ENCODE results near the gene DNAJB13.

Gene DNAJB13

DNA sequence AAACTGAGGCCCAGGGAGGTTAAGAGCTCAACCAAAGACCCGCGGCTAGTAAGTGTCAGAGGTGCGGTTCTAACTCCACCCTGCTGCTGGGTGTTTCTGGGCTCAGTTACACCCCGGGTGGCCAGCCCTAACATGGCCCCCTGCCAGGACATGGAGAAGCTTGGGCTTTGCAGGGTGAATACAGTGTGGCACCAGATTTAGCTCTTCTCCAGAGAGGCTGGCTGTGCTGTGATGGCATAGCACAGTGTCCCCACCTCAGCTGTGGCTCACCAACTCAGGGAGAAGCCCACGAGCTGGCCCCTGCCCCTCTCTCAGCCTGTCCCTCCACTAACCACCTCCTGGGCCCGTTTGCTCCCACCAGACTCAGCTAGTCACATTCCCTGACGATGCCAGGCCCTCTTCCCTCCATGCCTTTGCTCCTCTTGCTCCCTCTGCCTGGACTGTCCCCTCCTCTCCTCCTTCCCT, 51.0 kb downstream of the DNAJB13 start:
- DNase-seq, result no peak

- DNase-seq, result no peak
Observed at GRCh38 chr11:74002832-74003231, 52.0 kb downstream of the DNAJB13 start.

DNA sequence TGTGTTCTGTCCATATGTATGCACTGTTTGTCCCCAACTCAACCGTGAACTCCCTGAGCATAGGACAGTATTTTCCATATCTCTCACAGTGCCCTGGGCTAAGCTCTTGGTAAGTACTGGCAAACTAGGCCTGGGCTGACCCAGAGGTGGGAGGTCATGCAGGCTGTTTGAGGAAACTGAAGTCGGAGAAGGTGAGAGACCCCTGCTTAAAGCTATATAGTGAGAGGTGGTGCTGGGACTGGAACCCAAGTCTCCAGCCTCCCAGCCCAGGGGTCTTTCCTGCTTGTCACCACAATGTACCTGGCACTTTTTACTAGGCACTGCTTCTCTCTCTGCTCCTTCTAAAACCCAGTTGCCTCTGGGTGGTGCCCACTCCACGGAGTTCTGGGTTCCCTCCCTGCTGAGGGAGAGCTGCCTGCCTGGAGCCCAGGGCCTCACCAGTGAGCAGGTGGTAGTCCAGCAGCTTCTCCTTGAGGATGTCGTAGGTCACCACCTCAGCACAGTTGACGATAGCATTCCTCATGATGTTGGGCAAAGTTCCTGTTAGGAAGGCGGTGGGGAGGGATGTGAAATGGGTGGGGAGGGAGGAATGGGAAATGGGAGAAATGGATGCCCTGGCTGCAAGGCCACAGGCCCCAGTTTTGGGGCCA, 53.3 kb downstream of the DNAJB13 start:
- no peak for DNase-seq

- no peak for DNase-seq
Observed at GRCh38 chr11:74004759-74005615, 54.2 kb downstream of the DNAJB13 start.

DNA sequence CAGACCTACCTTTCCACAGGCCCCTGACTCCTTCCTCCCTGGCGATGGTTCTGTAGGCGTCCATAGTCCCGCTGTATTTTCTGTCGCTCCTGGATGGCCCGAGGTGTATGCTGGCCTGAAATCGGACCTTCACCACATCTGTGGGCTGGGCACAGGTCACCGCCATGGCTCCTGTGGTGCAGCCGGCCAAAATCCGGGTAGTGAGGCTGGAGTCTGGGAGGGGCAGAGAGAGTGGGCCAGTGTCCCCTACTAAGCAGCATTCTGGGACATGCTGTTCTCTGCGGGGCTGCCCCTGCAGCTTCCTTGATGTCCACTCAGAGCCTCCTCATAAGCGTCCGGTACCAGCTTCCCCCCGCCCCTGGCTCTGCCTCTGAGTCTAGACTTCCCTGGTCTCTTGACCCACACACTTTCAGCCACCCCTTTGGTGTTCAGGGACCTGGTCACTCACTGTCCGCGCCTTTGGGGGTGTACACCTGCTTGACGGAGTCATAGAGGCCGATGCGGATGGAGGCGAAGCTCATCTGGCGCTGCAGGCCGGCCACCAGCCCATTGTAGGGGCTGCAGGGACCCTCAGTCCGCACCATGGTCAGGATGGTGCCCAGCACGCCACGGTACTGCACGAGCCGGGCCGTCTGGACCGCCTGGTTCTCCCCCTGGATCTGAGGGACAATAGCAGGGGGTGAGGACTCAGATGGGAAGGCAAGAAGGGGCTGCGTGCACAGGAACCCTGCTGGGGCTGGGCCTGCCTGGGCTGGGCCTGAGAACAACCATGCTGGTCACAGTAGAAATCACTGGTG, 55.1 kb downstream of the DNAJB13 start:
- DNase-seq, result no peak

- no peak for DNase-seq
Observed at GRCh38 chr11:74006743-74007304, 56.0 kb downstream of the DNAJB13 start.

GRCh38 chr11:74007691-74008372, 57.0 kb downstream of the DNAJB13 start:
- DNase-seq, result no peak

GRCh38 chr11:74008373-74009229, 57.8 kb downstream of the DNAJB13 start, which contains the start of gene UCP3:
Gene UCP3, minus strand, starts transcription at chr11:74009085. Its CDS starts 2,043 bp downstream, at chr11:74007042.
- no peak for DNase-seq

DNA sequence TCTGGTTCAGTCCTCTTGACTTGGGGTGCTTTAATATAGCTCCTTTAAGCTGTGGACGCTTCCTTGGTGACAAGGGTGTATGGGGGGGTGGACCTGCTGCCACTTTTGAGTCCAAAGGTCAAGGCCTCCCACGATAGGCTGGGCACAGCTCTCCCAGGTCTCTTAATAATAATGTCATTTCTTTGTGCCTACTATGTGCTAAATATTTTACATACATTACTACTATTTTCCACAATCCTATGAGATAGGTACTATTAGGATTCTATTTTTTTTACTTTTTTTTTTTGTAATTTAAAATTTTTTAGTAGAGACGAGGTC, 58.4 kb downstream of the DNAJB13 start:
- no peak for DNase-seq

GRCh38 chr11:74009675-74010305, 59.0 kb downstream of the DNAJB13 start:
- DNase-seq, result no peak

- DNase-seq, result no peak
Observed at GRCh38 chr11:74010306-74011300, 59.8 kb downstream of the DNAJB13 start.

GRCh38 chr11:74011360-74012073, 60.7 kb downstream of the DNAJB13 start:
- DNase-seq, result no peak

DNA sequence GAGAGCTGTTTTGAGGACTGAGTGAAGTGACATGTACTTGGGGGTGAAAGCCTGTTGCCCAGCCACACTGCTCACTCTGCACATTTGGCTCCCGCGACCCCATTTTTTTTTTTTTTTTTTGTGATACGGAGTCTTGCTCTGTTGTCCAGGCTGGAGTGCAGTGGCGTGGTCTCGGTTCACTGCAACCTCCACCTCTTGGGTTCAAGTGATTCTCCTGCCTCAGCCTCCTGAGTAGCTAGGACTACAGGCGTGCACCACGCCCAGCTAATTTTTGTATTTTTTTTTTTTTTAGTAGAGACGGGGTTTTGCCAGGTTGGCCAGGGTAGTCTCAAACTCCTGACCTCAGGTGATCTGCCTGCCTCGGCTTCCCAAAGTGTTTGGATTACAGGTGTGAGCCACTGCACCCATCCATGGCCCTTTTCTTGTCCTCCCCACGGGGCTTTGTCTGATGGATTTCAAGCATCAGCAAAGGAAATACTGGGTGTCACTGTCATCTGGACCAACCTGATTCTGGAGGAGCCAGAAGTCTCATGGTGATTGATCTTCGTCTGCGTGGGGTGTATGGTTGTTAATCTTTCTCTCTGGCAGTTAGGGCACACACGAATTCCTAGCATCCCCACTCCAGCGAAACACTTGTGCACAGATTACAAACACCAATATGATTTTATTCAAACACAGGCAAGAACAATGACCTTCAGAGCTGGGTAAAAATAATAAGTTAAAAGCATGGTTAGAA, 61.4 kb downstream of the DNAJB13 start:
- no peak for DNase-seq

DNA sequence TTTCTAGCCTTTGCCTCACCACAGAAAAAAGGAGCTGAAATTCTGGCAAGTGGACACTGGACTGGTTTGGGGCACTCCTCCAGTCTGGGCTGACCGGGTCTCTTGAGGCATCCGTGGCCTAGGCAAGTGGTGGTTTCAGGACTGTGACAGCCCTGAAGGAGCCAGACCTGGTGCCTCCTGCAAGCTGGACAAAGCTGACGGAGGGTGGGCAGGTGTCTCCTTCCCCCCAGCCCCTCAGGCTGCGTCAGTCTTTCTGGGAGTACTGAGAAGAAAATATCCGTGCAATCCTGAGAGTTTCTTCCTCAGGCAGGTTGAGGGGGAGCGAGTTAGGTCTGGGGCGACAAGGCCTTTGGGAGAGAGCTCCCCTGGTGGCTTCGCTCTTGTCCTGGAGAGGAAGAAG, 62.3 kb downstream of the DNAJB13 start:
- DNase-seq, result no peak

- DNase-seq, result no peak
Observed at GRCh38 chr11:74014880-74015279, 64.1 kb downstream of the DNAJB13 start.

- DNase-seq, result no peak
Observed at GRCh38 chr11:74015919-74016684, 65.3 kb downstream of the DNAJB13 start.

- no peak for DNase-seq
Observed at GRCh38 chr11:74017631-74018030, 66.8 kb downstream of the DNAJB13 start.

All from DMS79 (cell line).